ENCODE data around the gene C2orf78. TPM values are rescaled to one million over a fixed set of nuclear protein-coding genes. Genes with fewer than 3 reads are reported as not detected.

C2orf78 gene
- total and polyA plus RNA-seq, 2 experiments from 2014 or later = 0.18 TPM; not detected in 1

DNA sequence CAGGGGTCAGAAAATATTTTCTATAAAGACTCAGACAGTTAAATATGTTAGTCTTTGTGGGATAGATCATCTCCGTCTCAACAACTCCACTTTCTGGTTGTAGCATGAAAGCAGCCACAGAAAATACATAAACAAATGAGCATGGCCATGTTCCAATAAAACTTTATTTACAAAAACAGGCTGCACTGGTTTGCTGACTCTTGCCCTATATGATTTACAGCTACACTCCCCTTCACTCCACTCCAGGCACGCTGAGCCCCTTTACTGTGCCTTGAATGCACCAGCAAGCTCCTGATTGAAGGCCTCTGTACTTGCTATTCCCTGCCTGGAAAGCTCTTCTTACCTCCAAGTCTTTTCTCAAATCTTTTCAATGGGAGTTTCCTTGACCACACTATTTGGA lies 39.0 kb downstream of the C2orf78 start:
- H3K4me1 ChIP-seq (ENCODE audit: low read depth) = no peaks in the 10 kb centered on the region
- no peak overlapping the region for H3K4me3 ChIP-seq
- H3K9me3 ChIP-seq (ENCODE audit: low read depth) = no peaks in the 10 kb centered on the region
- TF ChIP-seq, protein P1, sequence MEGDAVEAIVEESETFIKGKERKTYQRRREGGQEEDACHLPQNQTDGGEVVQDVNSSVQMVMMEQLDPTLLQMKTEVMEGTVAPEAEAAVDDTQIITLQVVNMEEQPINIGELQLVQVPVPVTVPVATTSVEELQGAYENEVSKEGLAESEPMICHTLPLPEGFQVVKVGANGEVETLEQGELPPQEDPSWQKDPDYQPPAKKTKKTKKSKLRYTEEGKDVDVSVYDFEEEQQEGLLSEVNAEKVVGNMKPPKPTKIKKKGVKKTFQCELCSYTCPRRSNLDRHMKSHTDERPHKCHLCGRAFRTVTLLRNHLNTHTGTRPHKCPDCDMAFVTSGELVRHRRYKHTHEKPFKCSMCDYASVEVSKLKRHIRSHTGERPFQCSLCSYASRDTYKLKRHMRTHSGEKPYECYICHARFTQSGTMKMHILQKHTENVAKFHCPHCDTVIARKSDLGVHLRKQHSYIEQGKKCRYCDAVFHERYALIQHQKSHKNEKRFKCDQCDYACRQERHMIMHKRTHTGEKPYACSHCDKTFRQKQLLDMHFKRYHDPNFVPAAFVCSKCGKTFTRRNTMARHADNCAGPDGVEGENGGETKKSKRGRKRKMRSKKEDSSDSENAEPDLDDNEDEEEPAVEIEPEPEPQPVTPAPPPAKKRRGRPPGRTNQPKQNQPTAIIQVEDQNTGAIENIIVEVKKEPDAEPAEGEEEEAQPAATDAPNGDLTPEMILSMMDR (IDR thresholded peaks at IDR 0.05; ENCODE audit: low read depth, low read length) = no peak
- H3K27ac ChIP-seq = no peak overlapping the region
- peaks cover 53% of the 10 kb centered on the region for H3K27me3 ChIP-seq
- DNase-seq (ENCODE audit: low read depth in 1 of 2, low spot score in 1 of 2) = no peak
- H3K36me3 ChIP-seq = no peaks in the 10 kb centered on the region

DNA sequence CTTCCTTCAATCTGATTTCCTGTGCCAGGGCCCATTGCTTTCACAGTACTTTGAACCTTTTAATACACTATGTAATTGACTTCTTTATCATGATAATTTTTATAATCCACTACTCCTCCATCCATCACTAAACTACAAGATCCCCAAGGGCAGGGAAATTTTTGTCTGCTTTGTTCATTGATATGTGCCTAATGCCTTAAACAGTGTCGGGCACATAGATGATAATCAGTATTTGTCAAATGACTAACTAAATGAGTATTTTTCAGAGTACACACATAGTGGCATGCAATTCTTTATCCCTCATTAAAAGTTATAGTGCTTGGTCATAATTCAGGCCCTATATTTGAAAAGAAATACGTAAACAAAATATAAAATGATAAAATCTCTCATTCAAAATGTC lies 39.4 kb downstream of the C2orf78 start:
- H3K9me3 ChIP-seq (ENCODE audit: low read depth) = no peaks in the 10 kb centered on the region
- H3K27me3 ChIP-seq = peaks cover 53% of the 10 kb centered on the region
- TF ChIP-seq, protein P1 (IDR thresholded peaks at IDR 0.05; ENCODE audit: low read depth, low read length) = no peak
- H3K36me3 ChIP-seq = no peaks in the 10 kb centered on the region
- no peak for DNase-seq (ENCODE audit: low read depth in 1 of 2, low spot score in 1 of 2)
- H3K4me3 ChIP-seq = no peak overlapping the region
- no peaks in the 10 kb centered on the region for H3K4me1 ChIP-seq (ENCODE audit: low read depth)
- H3K27ac ChIP-seq = no peak overlapping the region

DNA sequence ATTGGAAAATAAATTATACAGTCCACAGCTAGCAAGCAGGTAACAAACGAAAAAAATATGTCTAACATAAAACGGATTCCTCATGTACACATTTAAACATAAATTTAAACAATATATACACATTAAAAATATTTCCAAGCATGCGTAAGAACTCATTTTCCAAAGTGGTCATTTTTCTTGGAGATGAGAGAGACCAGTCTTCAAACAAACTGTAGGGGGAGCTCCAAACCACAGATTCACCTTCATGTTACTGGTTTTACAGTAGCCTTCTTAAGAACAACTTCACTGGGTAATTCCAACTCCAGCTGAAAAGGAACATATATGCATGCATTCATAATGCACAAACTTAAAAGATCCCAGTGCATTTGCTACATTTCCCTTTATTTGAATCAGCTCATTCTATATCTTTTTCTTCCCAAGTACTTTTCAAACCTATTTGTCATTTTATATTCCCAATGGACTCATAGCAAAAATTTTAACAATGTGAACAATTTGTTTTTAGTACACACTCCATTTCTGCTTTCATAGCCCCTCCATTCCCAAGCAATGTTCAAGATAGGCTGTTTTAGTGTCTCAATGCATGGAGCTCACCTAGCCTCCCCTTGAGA lies 40.0 kb downstream of the C2orf78 start:
- Histone ChIP-seq H3K27me3 (peaks cover 53% of the 10 kb centered on the region), H3K36me3 (no peaks in the 10 kb centered on the region), H3K4me3 (no peak overlapping the region), H3K27ac (no peak overlapping the region), H3K9me3 (ENCODE audit: low read depth) (no peaks in the 10 kb centered on the region), H3K4me1 (ENCODE audit: low read depth) (no peaks in the 10 kb centered on the region)
- TF ChIP-seq, protein P1 (IDR thresholded peaks at IDR 0.05; ENCODE audit: low read depth, low read length) = peak; percentile 84
- peak; percentile 78 to 93 for DNase-seq (ENCODE audit: low read depth in 1 of 2, low spot score in 1 of 2)

DNA sequence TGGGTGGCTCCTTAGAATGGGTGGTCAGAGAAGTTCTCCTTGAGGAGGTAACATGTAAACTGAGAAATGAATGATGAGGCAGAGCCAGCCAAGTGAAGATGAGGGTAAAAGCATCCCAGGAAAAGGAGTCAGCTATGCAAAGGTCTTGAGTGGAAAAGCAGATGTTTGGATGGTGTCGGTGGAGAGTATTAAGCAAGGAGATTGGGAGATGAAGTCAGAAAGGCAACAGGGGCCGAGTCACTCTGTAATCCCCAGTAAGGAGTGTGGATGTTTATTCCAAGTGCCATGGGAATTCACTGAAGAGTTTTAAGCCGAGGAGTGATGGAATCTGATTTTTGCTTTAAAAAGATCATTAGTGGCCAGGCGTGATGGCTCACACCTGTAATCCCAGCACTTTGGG lies 41.4 kb downstream of the C2orf78 start:
- Histone ChIP-seq H3K4me1 (ENCODE audit: low read depth) (peaks cover 7% of the 10 kb centered on the region), H3K36me3 (no peaks in the 10 kb centered on the region), H3K9me3 (ENCODE audit: low read depth) (no peaks in the 10 kb centered on the region), H3K27me3 (peaks cover 44% of the 10 kb centered on the region), H3K27ac (no peak overlapping the region), H3K4me3 (no peak overlapping the region)
- TF ChIP-seq, protein P1 (IDR thresholded peaks at IDR 0.05; ENCODE audit: low read depth, low read length) = no peak
- DNase-seq (ENCODE audit: low read depth in 1 of 2, low spot score in 1 of 2) = no peak

DNA sequence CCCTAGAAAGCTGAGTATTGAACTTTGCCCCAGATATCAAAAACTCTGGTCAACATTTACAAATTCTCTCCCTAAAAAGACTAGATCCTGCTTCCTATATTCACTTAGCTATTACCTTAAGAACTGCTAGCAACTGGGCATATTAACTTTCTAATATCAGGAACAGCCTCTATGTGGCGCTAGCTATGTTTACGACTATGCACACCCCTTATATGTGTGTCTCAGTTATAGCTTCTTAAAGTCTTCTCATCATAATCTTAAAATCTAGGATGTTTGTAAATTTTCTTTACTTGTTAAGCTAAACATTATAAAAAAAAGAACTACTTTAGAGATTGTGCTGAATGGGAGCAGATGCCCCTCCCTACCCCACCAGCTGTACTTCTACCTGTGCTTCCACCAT lies 43.0 kb downstream of the C2orf78 start:
- Histone ChIP-seq H3K36me3 (peaks cover 7% of the 10 kb centered on the region), H3K27me3 (peaks cover 30% of the 10 kb centered on the region), H3K4me1 (ENCODE audit: low read depth) (peaks cover 7% of the 10 kb centered on the region), H3K4me3 (no peak overlapping the region), H3K27ac (no peak overlapping the region), H3K9me3 (ENCODE audit: low read depth) (no peaks in the 10 kb centered on the region)
- TF ChIP-seq, protein P1 (IDR thresholded peaks at IDR 0.05; ENCODE audit: low read depth, low read length) = peak; percentile 55
- DNase-seq (ENCODE audit: low read depth in 1 of 2, low spot score in 1 of 2) = peak; percentile 20 to 62
